Lung (tissue), 12 donors: ENCODE results near the gene KICS2. TPM values are rescaled to one million over a fixed set of nuclear protein-coding genes. Genes with fewer than 3 reads are reported as not detected.

ENCODE experiments used
- ATAC-seq: fragments of 200-7000 bp; cut with Tn5 transposase; one replicate; pipeline ENCODE4 v1.9.1; 2020; ENCODE audit warnings: moderate number of reproducible peaks; ENCODE audit not compliant: insufficient read depth, low FRiP score
- DNase-seq, 3 donors: peaks; one replicate each; pipeline ENCODE4 v3.0.0-alpha.2; 2013 to 2017
- H3K27ac ChIP-seq, 2 donors: one replicate each; pipeline ENCODE4 v1.5.1; 2013; ENCODE audit warnings: mild to moderate bottlenecking in 2 of 2, moderate library complexity in 2 of 2, control low read depth in 1 of 2, inconsistent platforms in 1 of 2, low read depth in 1 of 2, low read length in 1 of 2
- H3K27me3 ChIP-seq, 3 donors: one replicate each; pipeline ENCODE4 v1.5.1; 2013; ENCODE audit warnings: low read length in 2 of 3; ENCODE audit not compliant: control insufficient read depth in 3 of 3, insufficient read depth in 3 of 3
- H3K36me3 ChIP-seq, 4 donors: one replicate each; pipeline ENCODE4 v1.5.1; 2013; ENCODE audit warnings: low read length in 4 of 4, mild to moderate bottlenecking in 1 of 4, moderate library complexity in 1 of 4; ENCODE audit not compliant: control insufficient read depth in 4 of 4, insufficient read depth in 4 of 4
- H3K4me1 ChIP-seq, 5 donors: one replicate each; pipeline ENCODE4 v1.5.1; 2013; ENCODE audit warnings: low read length in 5 of 5, mild to moderate bottlenecking in 2 of 5, moderate library complexity in 1 of 5; ENCODE audit not compliant: control insufficient read depth in 5 of 5, insufficient read depth in 5 of 5
- H3K4me3 ChIP-seq: one replicate; pipeline ENCODE4 v1.5.1; 2013; ENCODE audit warnings: mild to moderate bottlenecking, control low read depth, moderate library complexity
- H3K9ac ChIP-seq, 2 donors: one replicate each; pipeline ENCODE4 v1.5.1; 2013; ENCODE audit warnings: low read length in 2 of 2, control low read depth in 1 of 2; ENCODE audit not compliant: insufficient read depth in 1 of 2
- H3K9me3 ChIP-seq, 4 donors: one replicate each; pipeline ENCODE4 v1.5.1; 2013; ENCODE audit warnings: low read length in 3 of 4, mild to moderate bottlenecking in 1 of 4, moderate library complexity in 1 of 4; ENCODE audit not compliant: control insufficient read depth in 4 of 4, insufficient read depth in 3 of 4
- WGBS, 2 donors: extraction: QIAGEN DNeasy Blood & Tissue Kit; methylation state at CpG; one replicate each; pipeline ENCODE4 v1.1.7; 2013; 5-methylcytosine and 5-hydroxymethylcytosine counted together
- polyA plus RNA-seq, 2 donors: library from polyadenylated mRNA; stranded (reverse); fragments of 200-250 nt; gene quantifications; one replicate each; pipeline ENCODE4 v1.2.1, GENCODE V29; 2013
- total RNA-seq, 2 donors: library from RNA; depleted of rRNA in 1 of 2; stranded (reverse); fragments of >200 nt in 1 of 2; gene quantifications; one replicate each; pipeline ENCODE4 v1.2.1, GENCODE V29; 2014 to 2021
- TF ChIP-seq, protein P1 (sequence below): IDR thresholded peaks from 2 replicates; pipeline ENCODE4 v1.5.1; 2012; ENCODE audit warnings: mild to moderate bottlenecking; ENCODE audit errors: control extremely low read depth, extremely low read depth
- donor health status: control.
- donor health status: control.
- donor health status: Bipolar disorder and iron deficiency.
- donor health status: healthy.
- donor health status: DM: yes; HTN: yes; CAD: no.

KICS2 gene
- total and polyA plus RNA-seq, 4 donors = 3.4 to 8.2 (median 5.9) TPM

- Histone ChIP-seq H3K4me3 (no peak overlapping the region), H3K36me3 (no peaks in the 10 kb centered on the region), H3K27me3 (no peaks in the 10 kb centered on the region), H3K9ac (no peak overlapping the region), H3K9me3 (no peaks in the 10 kb centered on the region), H3K27ac (no peak overlapping the region), H3K4me1 (no peaks in the 10 kb centered on the region)
- DNase-seq (no peak), ATAC-seq (no peak)
- TF ChIP-seq, protein P1, sequence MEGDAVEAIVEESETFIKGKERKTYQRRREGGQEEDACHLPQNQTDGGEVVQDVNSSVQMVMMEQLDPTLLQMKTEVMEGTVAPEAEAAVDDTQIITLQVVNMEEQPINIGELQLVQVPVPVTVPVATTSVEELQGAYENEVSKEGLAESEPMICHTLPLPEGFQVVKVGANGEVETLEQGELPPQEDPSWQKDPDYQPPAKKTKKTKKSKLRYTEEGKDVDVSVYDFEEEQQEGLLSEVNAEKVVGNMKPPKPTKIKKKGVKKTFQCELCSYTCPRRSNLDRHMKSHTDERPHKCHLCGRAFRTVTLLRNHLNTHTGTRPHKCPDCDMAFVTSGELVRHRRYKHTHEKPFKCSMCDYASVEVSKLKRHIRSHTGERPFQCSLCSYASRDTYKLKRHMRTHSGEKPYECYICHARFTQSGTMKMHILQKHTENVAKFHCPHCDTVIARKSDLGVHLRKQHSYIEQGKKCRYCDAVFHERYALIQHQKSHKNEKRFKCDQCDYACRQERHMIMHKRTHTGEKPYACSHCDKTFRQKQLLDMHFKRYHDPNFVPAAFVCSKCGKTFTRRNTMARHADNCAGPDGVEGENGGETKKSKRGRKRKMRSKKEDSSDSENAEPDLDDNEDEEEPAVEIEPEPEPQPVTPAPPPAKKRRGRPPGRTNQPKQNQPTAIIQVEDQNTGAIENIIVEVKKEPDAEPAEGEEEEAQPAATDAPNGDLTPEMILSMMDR = no peak
- 0 to 56% methylated on average over 2 of the region's 2 CpGs for WGBS, 2 donors
Measured at GRCh38 chr12:64268409-64268808, 46.3 kb upstream of the KICS2 start.

DNA sequence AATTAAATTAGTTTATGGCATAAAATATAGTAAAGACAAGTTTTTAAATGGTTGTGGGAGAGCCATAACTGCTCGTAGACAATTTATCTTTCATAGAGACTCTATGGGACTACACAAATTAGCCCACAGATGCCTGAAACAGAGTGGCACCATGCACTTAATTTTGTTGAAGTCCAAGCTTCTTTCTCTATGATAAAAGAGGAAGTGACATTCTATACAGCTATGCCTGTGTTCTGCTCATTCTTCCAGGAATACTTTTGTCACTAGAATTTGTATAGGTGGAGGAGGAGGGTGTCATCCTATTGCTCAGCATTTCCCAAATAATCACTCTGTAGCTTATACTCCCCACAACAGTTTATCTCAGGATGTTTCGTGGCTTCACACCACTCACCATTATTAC, 43.7 kb upstream of the KICS2 start:
- Histone ChIP-seq H3K4me1 (no peaks in the 10 kb centered on the region), H3K36me3 (no peaks in the 10 kb centered on the region), H3K27ac (no peak overlapping the region), H3K9me3 (no peaks in the 10 kb centered on the region), H3K4me3 (no peak overlapping the region), H3K27me3 (no peaks in the 10 kb centered on the region), H3K9ac (no peak overlapping the region)
- WGBS, 2 donors = 83 to 88% methylated on average over 2 of the region's 2 CpGs
- ATAC-seq = no peak
- DNase-seq = no peak
- TF ChIP-seq, protein P1 = no peak

GRCh38 chr12:64261813-64262212, 39.7 kb upstream of the KICS2 start:
- Histone ChIP-seq H3K4me1 (no peaks in the 10 kb centered on the region), H3K9ac (no peak overlapping the region), H3K27ac (no peak overlapping the region), H3K9me3 (no peaks in the 10 kb centered on the region), H3K27me3 (no peaks in the 10 kb centered on the region), H3K36me3 (no peaks in the 10 kb centered on the region), H3K4me3 (no peak overlapping the region)
- WGBS, 2 donors = 95 to 97% methylated on average over 5 of the region's 5 CpGs
- DNase-seq (no peak), ATAC-seq (no peak)
- TF ChIP-seq, protein P1 = no peak

DNA sequence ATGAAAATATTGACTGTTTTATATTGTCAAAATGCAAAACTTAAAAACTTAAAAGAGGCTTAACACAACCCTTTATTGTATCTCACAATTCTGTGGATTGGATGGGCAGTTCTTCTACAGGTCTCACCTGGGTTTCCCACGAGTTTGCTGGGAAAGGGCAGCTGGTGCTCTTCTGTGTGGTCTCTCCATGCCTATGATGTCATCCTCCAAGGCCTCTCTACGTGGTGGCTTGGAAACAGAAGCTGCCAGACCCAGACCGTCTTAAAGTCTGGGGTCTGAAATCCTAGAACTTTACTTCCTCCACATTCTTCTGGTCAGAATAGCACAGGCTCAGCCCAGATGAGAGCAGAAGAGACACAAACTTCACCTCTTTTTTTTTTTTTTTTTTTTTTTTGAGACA, 36.5 kb upstream of the KICS2 start:
- no peak for ATAC-seq
- TF ChIP-seq, protein P1 = no peak
- no peaks in the 10 kb centered on the region for H3K9me3 ChIP-seq
- DNase-seq = no peak
- peaks cover 0 to 4% (median 0%) of the 10 kb centered on the region in 5 donors for H3K4me1 ChIP-seq
- no peak overlapping the region for H3K4me3 ChIP-seq
- WGBS, 2 donors = 59 to 61% methylated on average over 3 of the region's 3 CpGs
- no peak overlapping the region for H3K9ac ChIP-seq
- no peaks in the 10 kb centered on the region for H3K27me3 ChIP-seq
- no peaks in the 10 kb centered on the region for H3K36me3 ChIP-seq
- no peak overlapping the region for H3K27ac ChIP-seq
